Liver (tissue), 9 donors: ENCODE measurements around the gene EFNA3. TPM values are rescaled to one million over a fixed set of nuclear protein-coding genes. Genes with fewer than 3 reads are reported as not detected.

Experiments
- DNase-seq: peaks from one replicate; pipeline ENCODE4 v3.0.0-alpha.2; 2017; ENCODE audit warnings: low spot score
- H3K27ac ChIP-seq, 2 donors: one replicate each; pipeline ENCODE4 v1.7.0; 2013; ENCODE audit warnings: inconsistent platforms in 2 of 2, low read length in 2 of 2, control low read depth in 1 of 2, low read depth in 1 of 2, mild to moderate bottlenecking in 1 of 2
- H3K27me3 ChIP-seq, 4 donors: one replicate each; pipeline versions ENCODE4 v1.6.1 to v1.7.0; 2013; ENCODE audit warnings: low read length in 3 of 4, inconsistent platforms in 1 of 4, mild to moderate bottlenecking in 1 of 4, moderate library complexity in 1 of 4; ENCODE audit not compliant: control insufficient read depth in 4 of 4, insufficient read depth in 4 of 4
- H3K36me3 ChIP-seq, 4 donors: one replicate each; pipeline versions ENCODE4 v1.6.1 to v1.7.0; 2013; ENCODE audit warnings: low read length in 3 of 4, mild to moderate bottlenecking in 3 of 4, low read depth in 1 of 4, moderate library complexity in 1 of 4; ENCODE audit not compliant: control insufficient read depth in 4 of 4, insufficient read depth in 3 of 4
- H3K4me1 ChIP-seq, 4 donors: one replicate each; pipeline versions ENCODE4 v1.6.1 to v1.7.0; 2013; ENCODE audit warnings: low read length in 3 of 4, mild to moderate bottlenecking in 3 of 4, moderate library complexity in 1 of 4; ENCODE audit not compliant: control insufficient read depth in 4 of 4, insufficient read depth in 4 of 4
- H3K4me3 ChIP-seq, 3 donors: one replicate each; pipeline versions ENCODE4 v1.6.1 to v1.7.0; 2013; ENCODE audit warnings: low read length in 3 of 3, control low read depth in 1 of 3, low read depth in 1 of 3, mild to moderate bottlenecking in 1 of 3
- H3K9ac ChIP-seq, 2 donors: one replicate each; pipeline ENCODE4 v1.7.0; 2013; ENCODE audit warnings: low read length in 2 of 2, mild to moderate bottlenecking in 2 of 2, moderate library complexity in 2 of 2, control low read depth in 1 of 2, low read depth in 1 of 2
- H3K9me3 ChIP-seq, 4 donors: one replicate each; pipeline versions ENCODE4 v1.6.1 to v1.7.0; 2013; ENCODE audit warnings: low read length in 3 of 4; ENCODE audit not compliant: control insufficient read depth in 4 of 4
- ATF3 ChIP-seq: IDR thresholded peaks from 2 replicates; pipeline ENCODE4 v1.6.1; 2016; ENCODE audit warnings: antibody characterized with exemption
- EGR1 ChIP-seq, 2 donors: IDR thresholded peaks; 2 replicates each; pipeline ENCODE4 v1.6.1; 2016 to 2018; ENCODE audit warnings: antibody characterized with exemption in 2 of 2, low read depth in 2 of 2
- FOXA1 ChIP-seq: IDR thresholded peaks from 2 replicates; pipeline ENCODE4 v1.6.1; 2016; ENCODE audit warnings: antibody characterized with exemption
- GABPA ChIP-seq, 2 donors: IDR thresholded peaks in 1 of 2; conservative IDR thresholded peaks in 1 of 2; 2 replicates each; pipeline ENCODE4 v1.6.1; 2016; ENCODE audit warnings: antibody characterized with exemption in 2 of 2, mild to moderate bottlenecking in 1 of 2, moderate library complexity in 1 of 2
- HNF4A ChIP-seq, 2 donors: conservative IDR thresholded peaks; 2 replicates each; pipeline ENCODE4 v1.6.1; 2016; ENCODE audit warnings: antibody characterized with exemption in 2 of 2, mild to moderate bottlenecking in 2 of 2
- HNF4G ChIP-seq: IDR thresholded peaks from 2 replicates; pipeline ENCODE4 v1.6.1; 2016; ENCODE audit warnings: antibody characterized with exemption
- JUND ChIP-seq, 2 donors: IDR thresholded peaks; 2 replicates each; pipeline ENCODE4 v1.6.1; 2016; ENCODE audit warnings: antibody characterized with exemption in 2 of 2
- MAX ChIP-seq: IDR thresholded peaks from 2 replicates; pipeline ENCODE4 v1.6.1; 2016; ENCODE audit warnings: antibody characterized with exemption
- NR2F2 ChIP-seq: IDR thresholded peaks from 2 replicates; pipeline ENCODE4 v1.6.1; 2016; ENCODE audit warnings: antibody characterized with exemption
- RAD21 ChIP-seq, 2 donors: IDR thresholded peaks; 2 replicates each; pipeline ENCODE4 v1.6.1; 2016; ENCODE audit warnings: antibody characterized with exemption in 2 of 2, mild to moderate bottlenecking in 2 of 2
- SP1 ChIP-seq: IDR thresholded peaks from 2 replicates; pipeline ENCODE4 v1.6.1; 2018; ENCODE audit warnings: antibody characterized with exemption, mild to moderate bottlenecking
- TAF1 ChIP-seq: conservative IDR thresholded peaks from 2 replicates; pipeline ENCODE4 v1.6.1; 2016; ENCODE audit warnings: antibody characterized with exemption, mild to moderate bottlenecking
- WGBS: extraction: QIAGEN DNeasy Blood & Tissue Kit; methylation state at CpG from one replicate; pipeline ENCODE4 v1.1.7; 2013; 5-methylcytosine and 5-hydroxymethylcytosine counted together
- polyA plus RNA-seq, 2 donors: library from polyadenylated mRNA; stranded (reverse) in 1 of 2; unstranded in 1 of 2; fragments of 200-250 nt in 1 of 2; fragments of >200 nt in 1 of 2; fragmentation: Nextera tagmentation in 1 of 2; extraction: Ambion mirVana in 1 of 2; gene quantifications; one replicate each; pipeline versions ENCODE4 v1.2.1 to v1.2.3, GENCODE V29; 2013 to 2015
- total RNA-seq, 2 donors: library from RNA; depleted of rRNA; stranded (reverse); fragments of >200 nt; gene quantifications; one replicate each; pipeline ENCODE4 v1.2.3, GENCODE V29; 2014
- TF ChIP-seq, protein P1 (sequence below): fragments of 150-350 bp; IDR thresholded peaks from 2 replicates; pipeline ENCODE4 v1.5.1; 2017; ENCODE audit warnings: improper control_type of control experiment, low read depth, low read length; ENCODE audit not compliant: missing input control
- TF ChIP-seq, protein P2 (sequence below): IDR thresholded peaks from 2 replicates; pipeline ENCODE4 v1.6.1; 2016; ENCODE audit warnings: antibody characterized with exemption, mild to moderate bottlenecking
- donor health status: healthy.
- donor health status: healthy.
- donor health status: healthy.
- donor health status: healthy.
- donor health status: healthy.

The EFNA3 gene
- total and polyA plus RNA-seq, 4 donors, result 0.47 to 3.7 (median 1.1) TPM

GRCh38 chr1:155053531-155054105, 25.0 kb upstream of the EFNA3 start:
- 93% methylated on average over 7 of the region's 7 CpGs for WGBS
- no peak overlapping the region for H3K4me3 ChIP-seq
- no peak for DNase-seq
- H3K9ac ChIP-seq, result no peak overlapping the region
- H3K9me3 ChIP-seq, result no peaks in the 10 kb centered on the region
- H3K36me3 ChIP-seq, result peaks cover 0 to 16% (median 10%) of the 10 kb centered on the region in 4 donors
- H3K27me3 ChIP-seq, result no peaks in the 10 kb centered on the region
- no peak overlapping the region for H3K27ac ChIP-seq
- peaks cover 6 to 40% (median 24%) of the 10 kb centered on the region in 4 donors for H3K4me1 ChIP-seq
- TF ChIP-seq, protein P1, sequence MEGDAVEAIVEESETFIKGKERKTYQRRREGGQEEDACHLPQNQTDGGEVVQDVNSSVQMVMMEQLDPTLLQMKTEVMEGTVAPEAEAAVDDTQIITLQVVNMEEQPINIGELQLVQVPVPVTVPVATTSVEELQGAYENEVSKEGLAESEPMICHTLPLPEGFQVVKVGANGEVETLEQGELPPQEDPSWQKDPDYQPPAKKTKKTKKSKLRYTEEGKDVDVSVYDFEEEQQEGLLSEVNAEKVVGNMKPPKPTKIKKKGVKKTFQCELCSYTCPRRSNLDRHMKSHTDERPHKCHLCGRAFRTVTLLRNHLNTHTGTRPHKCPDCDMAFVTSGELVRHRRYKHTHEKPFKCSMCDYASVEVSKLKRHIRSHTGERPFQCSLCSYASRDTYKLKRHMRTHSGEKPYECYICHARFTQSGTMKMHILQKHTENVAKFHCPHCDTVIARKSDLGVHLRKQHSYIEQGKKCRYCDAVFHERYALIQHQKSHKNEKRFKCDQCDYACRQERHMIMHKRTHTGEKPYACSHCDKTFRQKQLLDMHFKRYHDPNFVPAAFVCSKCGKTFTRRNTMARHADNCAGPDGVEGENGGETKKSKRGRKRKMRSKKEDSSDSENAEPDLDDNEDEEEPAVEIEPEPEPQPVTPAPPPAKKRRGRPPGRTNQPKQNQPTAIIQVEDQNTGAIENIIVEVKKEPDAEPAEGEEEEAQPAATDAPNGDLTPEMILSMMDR, result no peak
- TF ChIP-seq RAD21 (IDR thresholded peaks at IDR 0.05) (no peak), NR2F2 (no peak), EGR1 (IDR thresholded peaks at IDR 0.05; ENCODE audit: low read depth in 2 of 2) (no peak), HNF4A (conservative IDR thresholded peaks at IDR 0.05) (no peak), FOXA1 (no peak), GABPA (IDR thresholded peaks at IDR 0.05 in 1 of 2, conservative IDR thresholded peaks at IDR 0.05 in 1 of 2) (no peak), SP1 (no peak), HNF4G (no peak), TAF1 (no peak), JUND (IDR thresholded peaks at IDR 0.05) (no peak), MAX (no peak)

GRCh38 chr1:155057104-155057503, 21.5 kb upstream of the EFNA3 start:
- Histone ChIP-seq H3K36me3 (peaks cover 0 to 16% (median 11%) of the 10 kb centered on the region in 4 donors), H3K27me3 (no peaks in the 10 kb centered on the region), H3K27ac (no peak overlapping the region), H3K9ac (no peak overlapping the region), H3K4me3 (no peak overlapping the region), H3K9me3 (no peaks in the 10 kb centered on the region), H3K4me1 (peaks cover 1 to 17% (median 11%) of the 10 kb centered on the region in 4 donors)
- DNase-seq, result no peak
- TF ChIP-seq EGR1 (IDR thresholded peaks at IDR 0.05; ENCODE audit: low read depth in 2 of 2), result no peak
- TF ChIP-seq ATF3, result no peak
- no peak for TF ChIP-seq RAD21 (IDR thresholded peaks at IDR 0.05)
- TF ChIP-seq GABPA (IDR thresholded peaks at IDR 0.05 in 1 of 2, conservative IDR thresholded peaks at IDR 0.05 in 1 of 2), result no peak
- TF ChIP-seq, protein P2, sequence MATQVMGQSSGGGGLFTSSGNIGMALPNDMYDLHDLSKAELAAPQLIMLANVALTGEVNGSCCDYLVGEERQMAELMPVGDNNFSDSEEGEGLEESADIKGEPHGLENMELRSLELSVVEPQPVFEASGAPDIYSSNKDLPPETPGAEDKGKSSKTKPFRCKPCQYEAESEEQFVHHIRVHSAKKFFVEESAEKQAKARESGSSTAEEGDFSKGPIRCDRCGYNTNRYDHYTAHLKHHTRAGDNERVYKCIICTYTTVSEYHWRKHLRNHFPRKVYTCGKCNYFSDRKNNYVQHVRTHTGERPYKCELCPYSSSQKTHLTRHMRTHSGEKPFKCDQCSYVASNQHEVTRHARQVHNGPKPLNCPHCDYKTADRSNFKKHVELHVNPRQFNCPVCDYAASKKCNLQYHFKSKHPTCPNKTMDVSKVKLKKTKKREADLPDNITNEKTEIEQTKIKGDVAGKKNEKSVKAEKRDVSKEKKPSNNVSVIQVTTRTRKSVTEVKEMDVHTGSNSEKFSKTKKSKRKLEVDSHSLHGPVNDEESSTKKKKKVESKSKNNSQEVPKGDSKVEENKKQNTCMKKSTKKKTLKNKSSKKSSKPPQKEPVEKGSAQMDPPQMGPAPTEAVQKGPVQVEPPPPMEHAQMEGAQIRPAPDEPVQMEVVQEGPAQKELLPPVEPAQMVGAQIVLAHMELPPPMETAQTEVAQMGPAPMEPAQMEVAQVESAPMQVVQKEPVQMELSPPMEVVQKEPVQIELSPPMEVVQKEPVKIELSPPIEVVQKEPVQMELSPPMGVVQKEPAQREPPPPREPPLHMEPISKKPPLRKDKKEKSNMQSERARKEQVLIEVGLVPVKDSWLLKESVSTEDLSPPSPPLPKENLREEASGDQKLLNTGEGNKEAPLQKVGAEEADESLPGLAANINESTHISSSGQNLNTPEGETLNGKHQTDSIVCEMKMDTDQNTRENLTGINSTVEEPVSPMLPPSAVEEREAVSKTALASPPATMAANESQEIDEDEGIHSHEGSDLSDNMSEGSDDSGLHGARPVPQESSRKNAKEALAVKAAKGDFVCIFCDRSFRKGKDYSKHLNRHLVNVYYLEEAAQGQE, result no peak
- TF ChIP-seq NR2F2, result no peak
- TF ChIP-seq JUND (IDR thresholded peaks at IDR 0.05), result no peak
- TF ChIP-seq HNF4G, result no peak
- no peak for TF ChIP-seq SP1
- no peak for TF ChIP-seq HNF4A (conservative IDR thresholded peaks at IDR 0.05)
- WGBS, result 97% methylated on average over 8 of the region's 8 CpGs
